ENCODE data around the gene ATP8B1.

ATP8B1 gene

DNA sequence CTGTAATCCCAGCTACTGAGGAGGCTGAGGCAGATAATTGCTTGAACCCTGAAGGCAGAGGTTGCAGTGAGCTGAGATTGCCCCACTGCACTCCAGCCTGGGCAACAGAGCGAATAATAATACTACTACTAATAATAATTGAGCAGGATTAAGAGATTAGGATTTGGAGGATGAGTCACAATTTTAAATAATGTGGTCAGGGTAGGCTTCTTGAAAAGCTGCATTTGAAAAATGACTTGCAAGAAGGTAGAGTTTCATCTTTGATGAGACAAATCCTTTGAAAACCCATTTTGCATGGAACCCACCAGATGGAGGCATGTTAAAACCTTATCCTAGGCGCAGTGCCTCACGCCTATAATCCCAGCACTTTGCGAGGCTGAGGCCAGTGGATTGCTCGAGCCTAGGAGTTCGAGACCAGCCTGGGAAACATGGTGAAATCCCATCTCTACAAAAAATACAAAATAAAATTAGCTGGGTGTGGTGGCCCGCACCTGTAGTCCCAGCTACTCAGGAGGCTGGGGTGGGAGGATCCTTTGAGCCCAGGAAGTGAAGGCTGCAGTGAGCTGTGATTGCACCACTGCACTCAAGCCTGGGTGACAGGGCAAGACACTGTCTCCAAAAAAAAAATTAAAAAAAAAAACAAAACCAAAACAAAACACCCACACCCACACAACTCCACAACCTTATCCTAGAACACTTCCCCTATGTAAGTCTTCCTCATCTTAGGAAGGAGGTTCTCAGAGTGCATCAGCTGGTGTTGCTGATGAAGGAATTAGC lies 3.3 kb upstream of the ATP8B1 start:
- TF ChIP-seq GATA2 (IDR thresholded peaks at IDR 0.05; ENCODE audit: low read depth, low read length) (no peak), GATA3 (IDR thresholded peaks at IDR 0.05; ENCODE audit: low read depth, low read length) (no peak)

DNA sequence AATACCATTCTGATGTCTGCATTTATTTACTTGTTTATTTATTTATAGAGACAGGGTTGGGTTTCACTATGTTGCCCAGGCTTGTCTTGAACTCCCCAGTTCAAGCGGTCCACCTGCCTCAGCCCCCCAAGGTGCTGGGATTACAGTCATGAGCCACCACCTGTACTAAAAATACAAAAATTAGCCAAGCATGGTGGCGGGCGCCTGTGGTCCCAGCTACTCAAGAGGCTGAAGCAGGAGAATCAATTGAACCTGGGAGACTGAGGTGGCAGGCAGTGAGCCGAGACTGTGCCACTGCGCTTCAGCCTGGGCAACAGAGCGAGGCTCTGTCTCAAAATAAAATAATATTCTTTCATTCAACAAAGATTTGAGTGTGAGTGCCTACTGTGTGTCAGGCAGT lies 2.0 kb upstream of the ATP8B1 start:
- TF ChIP-seq GATA2 (IDR thresholded peaks at IDR 0.05; ENCODE audit: low read depth, low read length), result no peak
- no peak for TF ChIP-seq GATA3 (IDR thresholded peaks at IDR 0.05; ENCODE audit: low read depth, low read length)

DNA sequence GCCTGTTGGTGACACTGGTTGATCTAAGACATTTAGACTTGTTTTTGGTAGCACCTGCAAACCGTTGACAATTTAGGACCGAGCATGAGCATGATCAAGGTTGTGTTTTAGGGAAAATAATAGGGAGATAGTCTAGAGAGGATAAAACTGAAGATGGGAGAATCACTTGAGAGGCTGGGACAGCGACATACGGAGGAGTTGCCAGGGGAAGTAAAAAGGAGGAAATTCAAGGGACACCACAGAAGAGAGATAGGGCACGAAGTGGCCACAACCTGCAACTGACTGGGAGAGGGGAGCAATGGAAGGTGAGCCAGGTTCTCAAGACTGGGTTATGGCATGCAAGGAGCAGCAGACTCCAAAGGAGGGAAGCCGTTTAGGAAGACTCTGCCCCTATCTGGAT lies 1.4 kb upstream of the ATP8B1 start:
- no peak for TF ChIP-seq GATA3 (IDR thresholded peaks at IDR 0.05; ENCODE audit: low read depth, low read length)
- TF ChIP-seq GATA2 (IDR thresholded peaks at IDR 0.05; ENCODE audit: low read depth, low read length), result no peak

DNA sequence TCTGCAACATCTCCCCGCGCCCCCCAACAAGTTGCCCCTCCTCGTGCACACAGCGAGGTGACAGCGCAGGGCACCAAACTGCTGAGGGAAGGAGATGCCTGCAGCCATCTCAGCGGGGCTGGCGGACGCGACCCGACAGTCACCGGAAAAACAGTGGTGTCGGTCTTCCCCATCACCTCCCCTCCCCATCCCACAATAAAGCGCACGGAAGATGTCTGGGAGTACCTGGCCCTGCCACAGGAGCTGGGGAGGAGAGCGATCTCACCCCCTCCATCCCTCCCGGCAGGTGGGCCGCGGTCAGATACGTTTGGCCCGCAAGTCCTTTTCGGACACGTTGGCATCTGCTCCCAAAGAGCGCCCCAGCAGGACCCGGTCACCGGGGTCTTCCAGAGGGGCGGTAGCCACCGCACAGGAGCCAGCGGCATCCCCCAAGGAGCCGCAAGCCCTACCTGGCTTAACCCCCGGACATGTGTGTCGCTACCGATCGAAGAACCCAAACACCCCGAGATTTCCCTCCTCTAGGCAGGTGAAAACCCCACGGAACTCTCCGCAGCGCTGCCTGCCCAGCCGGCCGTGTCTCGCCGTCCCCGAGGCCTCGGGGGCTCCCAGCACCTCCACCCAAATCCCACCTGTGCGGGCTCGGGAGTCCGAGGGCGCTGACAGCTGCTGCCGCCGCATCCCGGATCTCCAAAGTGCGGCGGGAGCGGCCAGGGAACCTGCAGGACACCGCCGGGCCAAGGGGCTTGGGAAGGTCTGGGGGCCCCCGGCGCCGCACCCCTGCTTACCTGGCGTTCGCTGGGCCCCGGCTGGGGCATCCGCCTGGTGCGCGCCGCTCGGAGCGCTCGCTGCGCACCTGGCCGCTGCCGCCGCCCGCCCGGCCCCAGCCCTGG lies 657 bp downstream of the ATP8B1 start:
- TF ChIP-seq GATA3 (IDR thresholded peaks at IDR 0.05; ENCODE audit: low read depth, low read length) (no peak), GATA2 (IDR thresholded peaks at IDR 0.05; ENCODE audit: low read depth, low read length) (no peak)

DNA sequence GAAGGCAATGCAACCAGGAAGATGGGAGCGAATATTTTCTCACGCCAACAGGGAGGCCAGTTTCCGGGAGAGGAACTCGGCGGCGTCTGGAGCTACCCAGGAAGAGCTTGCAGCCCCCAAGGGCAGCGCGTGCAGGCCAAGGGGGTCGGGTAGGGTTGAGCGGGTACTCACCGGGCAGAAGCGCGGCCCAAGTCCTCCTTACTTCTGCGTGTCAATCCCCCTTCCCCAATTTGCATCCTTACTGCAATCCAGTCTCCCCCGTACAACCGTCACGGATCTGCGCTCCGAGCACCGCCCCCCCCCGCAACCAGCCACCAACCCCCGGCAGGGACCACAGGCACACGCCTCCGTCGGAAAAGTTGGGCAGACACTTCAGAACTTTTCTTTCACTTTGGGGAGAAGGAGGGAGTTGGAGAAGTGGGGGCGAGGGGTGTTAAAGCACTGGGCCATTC lies 1.3 kb downstream of the ATP8B1 start:
- TF ChIP-seq GATA2 (IDR thresholded peaks at IDR 0.05; ENCODE audit: low read depth, low read length) (no peak), GATA3 (IDR thresholded peaks at IDR 0.05; ENCODE audit: low read depth, low read length) (no peak)

DNA sequence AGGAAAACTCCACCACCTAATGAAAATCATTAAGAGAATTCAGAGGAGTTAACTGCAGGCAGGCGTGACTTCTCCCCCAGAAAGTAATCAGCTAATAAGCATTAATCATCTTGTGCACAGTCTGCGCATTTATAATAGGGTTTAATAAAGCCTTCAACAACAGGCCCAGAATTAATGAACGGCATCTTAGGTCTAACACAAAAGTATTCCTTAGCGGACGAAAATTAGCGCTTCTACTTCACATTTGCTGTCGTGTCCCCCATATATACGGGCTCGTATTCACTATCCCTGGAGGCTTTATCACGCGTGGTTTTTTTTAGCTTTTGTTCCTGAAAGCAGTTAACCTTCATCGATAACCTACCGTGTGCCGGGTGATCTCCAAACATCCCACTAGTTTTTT lies 1.8 kb downstream of the ATP8B1 start:
- TF ChIP-seq GATA3 (IDR thresholded peaks at IDR 0.05; ENCODE audit: low read depth, low read length), result no peak
- TF ChIP-seq GATA2 (IDR thresholded peaks at IDR 0.05; ENCODE audit: low read depth, low read length), result no peak

DNA sequence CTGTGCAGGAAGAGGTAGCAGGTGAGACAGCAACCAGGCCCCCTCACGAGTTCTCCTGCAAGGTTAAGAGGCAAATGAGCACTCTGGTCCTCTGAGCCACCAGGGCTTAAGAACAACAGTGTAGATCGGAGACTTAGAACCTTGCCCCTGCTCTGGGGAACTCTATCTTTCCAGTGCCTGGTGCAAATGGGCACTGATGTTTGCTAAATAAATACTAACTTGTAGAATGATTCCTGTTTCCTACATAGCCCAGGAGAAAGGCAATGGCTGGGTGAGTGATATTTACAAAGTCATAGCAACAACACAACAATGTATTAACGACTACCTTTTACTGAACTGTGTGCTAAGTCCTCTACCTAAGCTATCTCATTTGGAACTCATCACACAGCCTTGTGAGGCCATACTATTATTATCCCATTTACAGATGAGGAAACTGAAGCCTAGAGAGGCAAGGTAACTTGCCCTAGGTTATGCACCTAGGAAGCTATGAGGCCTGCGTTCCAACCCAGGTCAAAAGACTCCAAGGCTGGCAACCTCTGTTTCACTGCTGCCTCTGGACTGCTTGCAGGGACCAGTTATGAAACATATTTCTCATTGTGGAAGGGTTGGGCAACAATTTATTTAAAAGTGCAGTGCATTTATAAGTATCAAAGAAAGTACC lies 4.3 kb downstream of the ATP8B1 start:
- no peak for TF ChIP-seq GATA2 (IDR thresholded peaks at IDR 0.05; ENCODE audit: low read depth, low read length)
- TF ChIP-seq GATA3 (IDR thresholded peaks at IDR 0.05; ENCODE audit: low read depth, low read length), result no peak

DNA sequence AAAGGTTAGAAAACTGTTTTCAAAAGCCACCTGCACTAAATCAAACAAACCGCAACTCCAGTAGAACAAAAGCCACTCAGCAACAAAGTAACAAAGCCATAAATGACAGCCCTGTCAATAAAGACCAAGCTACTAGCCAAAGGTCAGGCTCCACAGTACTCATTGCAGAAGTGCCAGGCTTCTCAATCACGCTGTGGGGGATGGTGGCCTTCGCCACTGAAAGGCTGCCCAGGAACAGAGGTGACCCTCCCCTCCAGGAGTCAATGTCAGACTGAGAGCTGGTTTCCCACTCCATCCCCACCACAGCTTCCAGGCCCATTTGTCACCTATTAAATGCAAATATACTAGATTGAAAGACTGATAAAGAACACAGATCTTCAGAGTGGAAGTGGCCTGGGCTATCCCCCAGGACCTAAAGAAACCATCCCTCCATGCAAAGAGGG lies 5.9 kb downstream of the ATP8B1 start:
- no peak for TF ChIP-seq GATA2 (IDR thresholded peaks at IDR 0.05; ENCODE audit: low read depth, low read length)
- TF ChIP-seq GATA3 (IDR thresholded peaks at IDR 0.05; ENCODE audit: low read depth, low read length), result no peak

DNA sequence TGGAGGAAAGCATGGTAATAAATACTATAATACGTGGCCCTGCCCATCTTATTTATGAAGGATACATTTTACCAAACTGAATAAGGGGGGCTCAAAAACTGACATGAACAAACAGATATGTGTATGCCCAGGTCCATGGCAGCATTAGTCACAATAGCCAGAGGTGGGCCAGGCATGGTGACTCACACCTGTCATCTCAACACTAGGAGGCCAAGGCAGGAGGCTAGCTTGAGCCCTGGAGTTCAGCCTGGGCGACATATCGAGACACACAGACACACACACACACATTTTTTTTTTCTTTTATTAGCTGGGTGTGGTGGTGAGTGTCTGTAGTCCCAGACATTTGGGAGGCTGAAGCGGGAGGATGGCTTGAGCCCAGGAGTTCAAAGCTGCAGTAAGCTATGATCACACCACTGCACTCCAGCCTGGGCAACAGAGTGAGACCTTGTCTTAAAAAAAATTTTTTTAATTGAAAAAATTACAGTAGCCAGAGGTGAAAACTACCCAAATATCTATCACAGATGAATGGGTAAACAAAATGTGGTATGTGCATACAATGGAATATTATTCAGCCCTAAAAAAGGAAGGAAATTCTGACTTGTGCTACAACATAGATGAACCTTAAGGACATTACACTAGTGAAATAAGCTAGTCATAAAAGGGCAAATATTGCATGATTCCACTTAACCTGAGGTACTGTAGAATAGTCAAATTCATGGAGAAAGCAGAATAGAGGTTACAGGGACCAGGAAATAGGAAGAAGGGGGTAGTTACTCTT lies 8.0 kb downstream of the ATP8B1 start:
- TF ChIP-seq GATA2 (IDR thresholded peaks at IDR 0.05; ENCODE audit: low read depth, low read length), result no peak

DNA sequence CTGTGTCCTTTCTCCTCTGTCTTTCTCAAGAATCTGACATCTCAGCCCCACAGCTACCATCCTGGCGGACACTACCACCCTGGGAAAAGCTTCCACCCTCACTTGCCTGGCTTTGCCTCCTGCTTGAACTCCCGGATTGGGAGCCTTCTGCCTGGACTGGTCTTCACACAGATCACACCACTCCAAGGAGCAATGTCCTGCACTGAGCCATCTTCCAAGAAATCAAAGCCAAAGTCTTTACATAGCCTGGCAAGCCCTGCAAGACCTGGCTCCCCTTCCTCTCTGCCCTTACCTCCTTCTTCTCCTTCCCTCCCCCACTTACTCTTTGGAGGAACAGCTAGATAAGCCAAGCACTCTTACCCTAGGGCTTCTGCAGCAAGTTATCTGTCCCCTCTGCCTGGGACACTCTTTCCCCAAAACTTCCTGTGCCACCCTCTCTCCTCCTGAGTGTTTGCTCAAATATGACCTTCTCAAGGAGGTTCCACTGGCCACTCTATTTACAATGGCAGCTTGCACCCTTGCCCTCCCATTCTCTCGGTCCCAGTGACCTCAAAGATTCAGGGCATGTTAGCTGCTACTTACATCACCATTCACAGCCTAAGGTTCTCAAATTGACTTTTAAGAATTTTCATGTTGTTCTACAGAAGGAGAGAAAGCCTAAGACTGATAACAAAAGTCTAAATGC lies 9.7 kb downstream of the ATP8B1 start:
- no peak for TF ChIP-seq GATA2 (IDR thresholded peaks at IDR 0.05; ENCODE audit: low read depth, low read length)
- TF ChIP-seq GATA3 (IDR thresholded peaks at IDR 0.05; ENCODE audit: low read depth, low read length), result no peak

DNA sequence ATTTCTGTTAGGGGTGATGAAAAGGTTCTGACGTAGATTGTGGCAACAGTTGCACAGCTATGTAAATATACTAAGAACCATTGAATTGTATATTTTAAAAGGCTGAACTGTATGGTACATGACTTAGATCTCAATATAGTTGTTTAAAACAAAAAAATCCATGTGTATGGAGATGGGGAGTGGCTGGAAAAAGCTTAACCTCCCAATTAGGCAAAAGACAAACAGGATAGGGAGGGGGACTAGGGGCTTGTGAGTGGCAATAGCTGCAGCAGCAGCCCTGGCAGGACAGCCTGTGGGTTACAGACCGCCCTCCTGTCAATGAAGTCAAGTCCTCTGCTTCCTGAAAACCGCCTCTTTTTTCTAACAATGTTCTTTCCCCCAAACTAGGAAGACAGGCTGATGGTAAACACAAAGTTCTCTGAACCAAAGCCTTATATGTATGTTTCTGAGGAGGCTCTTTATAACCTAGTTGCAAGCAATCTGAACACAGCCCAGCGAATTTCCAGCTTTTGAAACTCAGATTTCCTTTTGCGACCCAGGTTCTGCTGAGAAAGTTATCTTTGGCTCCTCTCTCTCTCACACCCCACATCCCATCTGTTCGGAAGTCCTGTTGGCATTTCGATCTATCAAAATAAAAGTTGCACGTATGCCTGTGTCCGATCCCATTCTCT lies 10.3 kb downstream of the ATP8B1 start:
- TF ChIP-seq GATA2 (IDR thresholded peaks at IDR 0.05; ENCODE audit: low read depth, low read length) (no peak), GATA3 (IDR thresholded peaks at IDR 0.05; ENCODE audit: low read depth, low read length) (no peak)

DNA sequence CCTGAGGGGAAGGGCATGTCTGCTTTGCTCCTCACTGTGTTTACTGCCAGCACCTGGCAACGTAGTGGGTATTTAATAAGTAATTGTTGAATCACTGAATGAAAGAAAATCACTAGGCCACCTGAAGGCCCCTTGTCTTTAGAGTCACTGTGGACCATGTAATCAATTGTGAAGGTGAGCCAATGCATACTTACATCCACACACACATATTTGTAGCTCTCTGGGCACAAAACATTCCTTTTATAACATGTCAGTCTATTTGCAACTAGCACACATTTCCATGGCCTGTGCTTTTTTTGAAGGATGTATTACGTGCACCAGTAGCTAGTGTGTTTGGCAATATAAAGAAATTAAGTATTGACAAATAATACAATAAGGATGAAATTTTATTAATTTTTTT lies 11.2 kb downstream of the ATP8B1 start:
- TF ChIP-seq GATA2 (IDR thresholded peaks at IDR 0.05; ENCODE audit: low read depth, low read length) (no peak), GATA3 (IDR thresholded peaks at IDR 0.05; ENCODE audit: low read depth, low read length) (no peak)

DNA sequence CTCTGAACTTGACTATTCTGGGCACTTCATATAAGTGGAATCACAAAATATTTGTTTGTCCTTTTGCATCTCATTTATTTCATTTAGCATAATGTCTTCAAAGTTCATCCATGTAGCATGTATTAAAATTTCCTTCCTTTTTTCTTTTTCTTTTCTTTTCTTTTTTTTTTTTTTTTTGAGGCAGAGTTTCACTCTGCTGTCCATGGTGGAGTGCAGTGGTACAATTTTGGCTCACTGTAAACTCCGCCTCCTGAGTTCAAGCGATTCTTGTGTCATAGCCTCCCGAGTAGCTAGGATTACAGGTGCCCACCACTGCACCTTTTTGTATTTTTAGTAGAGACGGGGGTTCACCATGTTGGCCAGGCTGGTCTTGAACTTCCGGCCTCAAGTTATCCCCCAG lies 11.9 kb downstream of the ATP8B1 start:
- no peak for TF ChIP-seq GATA3 (IDR thresholded peaks at IDR 0.05; ENCODE audit: low read depth, low read length)
- TF ChIP-seq GATA2 (IDR thresholded peaks at IDR 0.05; ENCODE audit: low read depth, low read length), result no peak
